K562 (cell line): ENCODE data around the gene MEF2B.

ENCODE experiments used
- CTCF ChIP-seq, 3 experiments: IDR thresholded peaks in 2 of 3; conservative IDR thresholded peaks in 1 of 3; 2 replicates each; pipeline ENCODE4 v1.5.1; 2011 to 2012; ENCODE audit warnings: low read length in 3 of 3, mild to moderate bottlenecking in 3 of 3, control low read depth in 2 of 3, improper control_type of control experiment in 1 of 3, inconsistent platforms in 1 of 3, low read depth in 1 of 3, mixed read lengths in 1 of 3, moderate library complexity in 1 of 3; ENCODE audit not compliant: insufficient read depth in 2 of 3
- EP300 ChIP-seq: IDR thresholded peaks from 2 replicates; pipeline ENCODE4 v1.6.1; 2012; ENCODE audit warnings: low read length, improper control_type of control experiment
- ETV1 ChIP-seq: fragments of 450-650 bp; conservative IDR thresholded peaks from 2 replicates; pipeline ENCODE4 v1.6.1; 2016; ENCODE audit warnings: missing genetic modification characterization, control low read depth, low read depth, missing compliant biosample characterization
- FOXP4 ChIP-seq: sonication (generic); formaldehyde crosslinking; IDR thresholded peaks from 2 replicates; pipeline ENCODE4 v1.8.0; 2022; ENCODE audit warnings: mild to moderate bottlenecking, missing genetic modification reagents, borderline replicate concordance
- MXI1 ChIP-seq: IDR thresholded peaks from 2 replicates; pipeline ENCODE4 v1.6.1; 2011; ENCODE audit warnings: low read depth, mild to moderate bottlenecking, improper control_type of control experiment, low read length
- NFYB ChIP-seq: IDR thresholded peaks from 2 replicates; pipeline ENCODE4 v1.6.1; 2011; ENCODE audit warnings: mild to moderate bottlenecking, moderate library complexity; ENCODE audit not compliant: insufficient read length; ENCODE audit errors: extremely low read depth
- POLR2A ChIP-seq: fragments of 450-650 bp; conservative IDR thresholded peaks from 2 replicates; pipeline ENCODE4 v1.6.1; 2016
- RAD21 ChIP-seq, 2 experiments: fragments of 250-450 bp in 1 of 2; fragments of 450-650 bp in 1 of 2; sonication (Bioruptor Pico) in 1 of 2; formaldehyde crosslinking in 1 of 2; IDR thresholded peaks in 1 of 2; conservative IDR thresholded peaks in 1 of 2; 2 replicates each; pipeline versions ENCODE4 v1.4.0 to v1.8.0; 2020 to 2022; ENCODE audit warnings: mild to moderate bottlenecking in 2 of 2, moderate library complexity in 1 of 2
- RBM14 ChIP-seq: fragments of 200-400 bp; formaldehyde crosslinking; IDR thresholded peaks from 2 replicates; pipeline ENCODE4 v1.6.1; 2018; ENCODE audit warnings: low read depth, mild to moderate bottlenecking, low read length, moderate library complexity, borderline replicate concordance; ENCODE audit not compliant: insufficient read depth
- SREBF2 ChIP-seq: sonication (generic); formaldehyde crosslinking; IDR thresholded peaks from 2 replicates; pipeline ENCODE4 v1.4.0; 2020; ENCODE audit warnings: mild to moderate bottlenecking, missing genetic modification reagents
- TAF1 ChIP-seq: IDR thresholded peaks from 2 replicates; pipeline ENCODE4 v1.6.1; 2011; ENCODE audit warnings: mild to moderate bottlenecking, low read length, moderate library complexity; ENCODE audit not compliant: insufficient read depth, control insufficient read depth, severe bottlenecking; ENCODE audit errors: extremely low read depth
- ZFP36 ChIP-seq: fragments of 150-350 bp; IDR thresholded peaks from 2 replicates; pipeline ENCODE4 v1.6.1; 2018; ENCODE audit warnings: low read length, low read depth; ENCODE audit not compliant: partially characterized antibody
- ZNF280B ChIP-seq: fragments of 250-450 bp; sonication (Bioruptor Pico); IDR thresholded peaks from 2 replicates; pipeline ENCODE4 v1.5.1; 2021; ENCODE audit warnings: mild to moderate bottlenecking

GRCh38 chr19:19157808-19158207, 12.3 kb downstream of the MEF2B start:
- TF ChIP-seq EP300 (no peak), CTCF (IDR thresholded peaks at IDR 0.05 in 2 of 3, conservative IDR thresholded peaks at IDR 0.05 in 1 of 3; ENCODE audit: insufficient read depth in 2 of 3, low read depth in 1 of 3, low read length in 3 of 3) (no peak), MXI1 (no peak), SREBF2 (no peak), FOXP4 (CRISPR knock-in tag) (no peak), NFYB (no peak), RAD21 (CRISPR knock-in tag; conservative IDR thresholded peaks at IDR 0.05 in 1 of 2, IDR thresholded peaks at IDR 0.05 in 1 of 2) (no peak), ETV1 (tag) (no peak), ZNF280B (CRISPR knock-in tag) (no peak), RBM14 (no peak), ZFP36 (no peak), TAF1 (no peak), POLR2A (no peak)
